Heart left ventricle (tissue), 13 donors: ENCODE measurements around the gene ARPC1B.

Experiments used
- POLR2A ChIP-seq, 2 donors: fragments of 450-650 bp; IDR thresholded peaks; one replicate each; pipeline ENCODE4 v1.6.1; 2017; ENCODE audit warnings: antibody characterized with exemption in 2 of 2, mild to moderate bottlenecking in 2 of 2, moderate library complexity in 2 of 2
- TF ChIP-seq, protein P1 (sequence below), 12 donors: fragments of 200-600 bp; sonication (generic) in 4 of 12; IDR thresholded peaks; one replicate each; pipeline versions ENCODE4 v1.5.0 to v1.8.0; 2018 to 2022; ENCODE audit warnings: antibody characterized with exemption in 12 of 12, mild to moderate bottlenecking in 5 of 12
- donor health status: ischemic (EF 13 %, LVEDD 7.1; RV severe dilation, severe dysfunction).
- donor health status: DM: no; HTN: yes; CAD: no.
- donor health status: DM: no; HTN: no; CAD: no.
- donor health status: ischemic (EF 25% LVEDD 6.9; RV normal size, moderate dysfunction).
- donor health status: ischemic (EF 25% LVEDD 5.7; RV mildly dilated, moderate dysfunction).
- donor health status: ischemic (EF 35%, LVEDD 5.7; RV mildly dilated, moderate dysfunction).
- donor health status: nonischemic (EF 11% LVEDD 7.7; RV severe dilation, severe dysfunction).
- donor health status: DM: yes; HTN: yes; CAD: no.
- donor health status: PGD.
- donor health status: ischemic (EF 29% LVEDD 5.4; RV normal size, mild dysfunction).
- donor health status: nonischemic (EF 23%, LVEDD 6.1; RV moderate dilation, normal function).

DNA sequence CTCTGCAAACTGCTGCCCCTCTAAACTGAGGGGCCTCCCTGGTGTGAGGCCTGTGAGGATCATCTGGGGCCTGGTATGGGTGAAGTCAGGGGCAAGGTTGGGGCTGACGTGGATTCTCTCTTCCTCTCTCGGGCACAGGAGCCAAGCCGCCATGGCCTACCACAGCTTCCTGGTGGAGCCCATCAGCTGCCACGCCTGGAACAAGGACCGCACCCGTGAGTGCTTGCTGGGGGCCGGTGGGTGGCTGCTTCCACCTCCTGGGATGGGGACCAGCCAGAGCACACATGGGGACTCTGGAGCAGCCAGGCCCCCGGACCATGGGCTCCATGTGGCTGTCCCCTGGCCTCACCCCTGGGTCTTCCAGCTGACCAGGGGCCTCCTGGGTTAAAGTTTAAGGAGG, 11.0 kb downstream of the ARPC1B start:
- no peak for TF ChIP-seq POLR2A (IDR thresholded peaks at IDR 0.05)
- TF ChIP-seq, protein P1, sequence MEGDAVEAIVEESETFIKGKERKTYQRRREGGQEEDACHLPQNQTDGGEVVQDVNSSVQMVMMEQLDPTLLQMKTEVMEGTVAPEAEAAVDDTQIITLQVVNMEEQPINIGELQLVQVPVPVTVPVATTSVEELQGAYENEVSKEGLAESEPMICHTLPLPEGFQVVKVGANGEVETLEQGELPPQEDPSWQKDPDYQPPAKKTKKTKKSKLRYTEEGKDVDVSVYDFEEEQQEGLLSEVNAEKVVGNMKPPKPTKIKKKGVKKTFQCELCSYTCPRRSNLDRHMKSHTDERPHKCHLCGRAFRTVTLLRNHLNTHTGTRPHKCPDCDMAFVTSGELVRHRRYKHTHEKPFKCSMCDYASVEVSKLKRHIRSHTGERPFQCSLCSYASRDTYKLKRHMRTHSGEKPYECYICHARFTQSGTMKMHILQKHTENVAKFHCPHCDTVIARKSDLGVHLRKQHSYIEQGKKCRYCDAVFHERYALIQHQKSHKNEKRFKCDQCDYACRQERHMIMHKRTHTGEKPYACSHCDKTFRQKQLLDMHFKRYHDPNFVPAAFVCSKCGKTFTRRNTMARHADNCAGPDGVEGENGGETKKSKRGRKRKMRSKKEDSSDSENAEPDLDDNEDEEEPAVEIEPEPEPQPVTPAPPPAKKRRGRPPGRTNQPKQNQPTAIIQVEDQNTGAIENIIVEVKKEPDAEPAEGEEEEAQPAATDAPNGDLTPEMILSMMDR (IDR thresholded peaks at IDR 0.05): no peak
